Stimulated activated naive CD8-positive, alpha-beta T cell treated with anti-CD3 and anti-CD28 coated beads, Interleukin-15, Interleukin-2, amounts not matched to agents 100 ng/mL and 50 ng/mL, for 24 hours (primary cell): ENCODE measurements around the gene ADCY1.

ENCODE experiments used
- H3K27ac Mint-ChIP-seq: one replicate; pipeline ENCODE4 v1.8.0; 2021; ENCODE audit warnings: mild to moderate bottlenecking, mixed read lengths
- H3K27me3 Mint-ChIP-seq: one replicate; pipeline ENCODE4 v1.8.0; 2021; ENCODE audit warnings: mixed read lengths
- H3K36me3 Mint-ChIP-seq: one replicate; pipeline ENCODE4 v1.8.0; 2021; ENCODE audit warnings: low read depth, mixed read lengths
- H3K4me1 Mint-ChIP-seq: one replicate; pipeline ENCODE4 v1.8.0; 2021; ENCODE audit warnings: low read depth, mixed read lengths
- H3K4me3 Mint-ChIP-seq: one replicate; pipeline ENCODE4 v1.8.0; 2021; ENCODE audit warnings: mild to moderate bottlenecking, mixed read lengths
- H3K9me3 Mint-ChIP-seq: one replicate; pipeline ENCODE4 v1.8.0; 2021; ENCODE audit warnings: mixed read lengths

The ADCY1 gene

GRCh38 chr7:45570797-45571196, 3.4 kb upstream of the ADCY1 start:
- Mint-ChIP-seq H3K27ac (no peak overlapping the region), H3K36me3 (no peaks in the 10 kb centered on the region), H3K4me1 (no peaks in the 10 kb centered on the region), H3K9me3 (no peaks in the 10 kb centered on the region), H3K27me3 (peaks cover 29% of the 10 kb centered on the region), H3K4me3 (no peak overlapping the region)

GRCh38 chr7:45573204-45573603, 964 bp upstream of the ADCY1 start:
- peaks cover 41% of the 10 kb centered on the region for H3K27me3 Mint-ChIP-seq
- no peaks in the 10 kb centered on the region for H3K9me3 Mint-ChIP-seq
- H3K4me3 Mint-ChIP-seq: peak overlapping the region; percentile 22

GRCh38 chr7:45574416-45574668, 174 bp downstream of the ADCY1 start:
- Mint-ChIP-seq H3K27ac (no peak overlapping the region), H3K4me3 (no peak overlapping the region), H3K36me3 (no peaks in the 10 kb centered on the region), H3K9me3 (no peaks in the 10 kb centered on the region), H3K4me1 (no peaks in the 10 kb centered on the region), H3K27me3 (peaks cover 41% of the 10 kb centered on the region)

More at GRCh38 chr7:45573204-45573603, 964 bp upstream of the ADCY1 start:
- no peaks in the 10 kb centered on the region for H3K4me1 Mint-ChIP-seq
- H3K36me3 Mint-ChIP-seq: no peaks in the 10 kb centered on the region
- H3K27ac Mint-ChIP-seq: no peak overlapping the region

DNA sequence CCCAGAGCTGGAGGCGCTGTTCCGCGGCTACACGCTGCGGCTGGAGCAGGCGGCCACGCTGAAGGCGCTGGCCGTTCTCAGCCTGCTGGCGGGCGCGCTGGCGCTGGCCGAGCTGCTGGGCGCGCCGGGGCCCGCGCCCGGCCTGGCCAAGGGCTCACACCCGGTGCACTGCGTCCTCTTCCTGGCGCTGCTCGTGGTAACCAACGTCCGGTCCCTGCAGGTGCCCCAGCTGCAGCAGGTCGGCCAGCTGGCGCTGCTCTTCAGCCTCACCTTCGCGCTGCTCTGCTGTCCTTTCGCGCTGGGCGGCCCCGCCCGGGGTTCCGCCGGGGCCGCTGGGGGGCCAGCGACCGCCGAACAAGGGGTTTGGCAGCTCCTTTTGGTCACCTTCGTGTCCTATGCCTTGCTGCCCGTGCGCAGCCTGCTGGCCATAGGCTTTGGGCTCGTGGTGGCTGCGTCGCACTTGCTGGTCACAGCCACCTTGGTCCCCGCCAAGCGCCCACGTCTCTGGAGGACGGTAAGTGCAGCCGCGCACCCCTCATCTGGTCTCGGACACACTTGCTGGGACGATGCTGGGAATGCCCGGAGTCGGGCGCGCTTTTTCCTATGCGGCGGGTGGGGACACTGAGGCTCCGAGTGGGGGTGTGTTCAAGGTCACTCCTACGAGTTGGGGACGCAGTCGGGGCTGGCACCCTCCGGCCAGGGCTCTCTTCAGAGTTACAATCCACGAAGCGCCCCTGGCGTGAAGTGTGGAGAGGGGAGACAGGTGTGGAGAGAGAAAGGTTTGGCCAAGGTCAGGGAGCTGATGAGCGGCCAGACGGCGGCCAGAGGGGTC, 717 bp downstream of the ADCY1 start:
- no peaks in the 10 kb centered on the region for H3K4me1 Mint-ChIP-seq
- H3K36me3 Mint-ChIP-seq: no peaks in the 10 kb centered on the region
- H3K4me3 Mint-ChIP-seq: no peak overlapping the region
- no peaks in the 10 kb centered on the region for H3K9me3 Mint-ChIP-seq
- peaks cover 41% of the 10 kb centered on the region for H3K27me3 Mint-ChIP-seq
- no peak overlapping the region for H3K27ac Mint-ChIP-seq

DNA sequence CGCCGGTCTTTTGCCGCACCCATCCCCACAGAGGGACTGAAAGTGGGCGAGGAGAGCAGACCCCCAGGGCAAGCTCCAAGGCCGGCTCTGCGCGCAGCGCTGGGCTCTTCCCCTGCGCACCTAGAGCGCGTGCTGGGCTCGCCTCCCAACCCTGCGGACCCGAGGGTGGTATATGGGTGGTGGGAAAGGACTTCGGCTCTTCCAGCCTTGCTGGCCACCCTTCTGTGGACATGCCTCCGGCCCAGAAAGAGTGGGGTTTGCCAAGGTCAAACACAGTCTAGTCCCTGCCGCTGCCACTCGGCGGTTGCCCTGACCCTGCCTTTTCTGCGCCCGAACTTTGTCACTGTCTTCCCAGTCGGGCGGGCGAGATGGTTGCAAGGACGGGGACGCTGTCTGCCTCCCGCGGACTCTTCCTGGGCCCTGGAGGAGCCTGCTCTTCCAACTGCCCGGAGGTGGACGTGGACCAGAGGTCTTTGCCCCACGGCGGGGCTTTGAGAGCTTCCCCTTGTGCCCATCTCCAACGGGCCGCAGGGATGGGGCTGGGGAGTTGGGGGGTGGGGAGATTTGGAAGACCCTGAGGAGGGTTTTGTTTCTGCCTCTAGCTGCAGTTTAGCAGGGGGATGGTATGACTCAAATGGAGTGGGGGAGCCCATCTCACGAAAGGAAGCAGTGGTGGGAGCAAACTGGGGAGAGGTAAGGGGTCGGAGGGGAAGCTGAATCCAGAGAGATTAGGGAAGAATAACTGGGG, 1.5 kb downstream of the ADCY1 start:
- H3K9me3 Mint-ChIP-seq: no peaks in the 10 kb centered on the region
- H3K36me3 Mint-ChIP-seq: no peaks in the 10 kb centered on the region
- H3K4me1 Mint-ChIP-seq: no peaks in the 10 kb centered on the region
- H3K27ac Mint-ChIP-seq: no peak overlapping the region
- peaks cover 37% of the 10 kb centered on the region for H3K27me3 Mint-ChIP-seq
- H3K4me3 Mint-ChIP-seq: no peak overlapping the region

DNA sequence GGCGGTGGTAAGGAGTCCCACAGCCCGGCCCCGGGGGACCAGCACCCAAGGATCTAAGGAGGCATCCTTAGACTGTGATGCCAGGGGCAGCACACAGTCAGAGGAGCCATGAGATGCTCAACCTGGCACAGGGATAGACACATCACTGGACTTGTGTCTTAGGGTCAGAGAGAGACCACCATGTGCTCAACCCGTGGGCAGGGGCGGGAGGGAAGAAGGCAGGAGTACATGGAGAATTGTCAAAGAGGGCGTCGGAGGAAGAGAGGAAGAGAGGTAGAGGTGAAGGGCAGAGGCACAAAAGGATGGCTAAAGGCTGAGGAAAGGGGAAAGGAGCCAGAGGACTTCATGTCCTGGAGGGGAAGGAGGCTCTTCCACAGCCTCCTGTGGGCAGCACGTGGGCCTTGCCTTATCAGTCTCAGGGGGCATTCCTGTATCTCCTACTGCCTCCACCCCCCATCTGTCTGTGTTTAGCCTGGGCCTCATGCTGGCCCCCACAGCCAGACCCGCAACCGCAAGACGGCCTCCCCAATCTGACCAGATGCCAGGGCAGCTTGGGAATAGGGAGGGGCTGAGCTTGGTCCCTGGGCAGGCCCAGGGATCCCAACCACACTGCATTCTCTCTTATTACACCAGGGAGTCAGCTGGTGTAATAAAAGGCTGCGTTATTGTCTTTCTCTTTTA, 2.2 kb downstream of the ADCY1 start:
- no peaks in the 10 kb centered on the region for H3K4me1 Mint-ChIP-seq
- no peak overlapping the region for H3K4me3 Mint-ChIP-seq
- H3K27me3 Mint-ChIP-seq: peaks cover 37% of the 10 kb centered on the region
- H3K36me3 Mint-ChIP-seq: no peaks in the 10 kb centered on the region
- no peaks in the 10 kb centered on the region for H3K9me3 Mint-ChIP-seq
- H3K27ac Mint-ChIP-seq: no peak overlapping the region

DNA sequence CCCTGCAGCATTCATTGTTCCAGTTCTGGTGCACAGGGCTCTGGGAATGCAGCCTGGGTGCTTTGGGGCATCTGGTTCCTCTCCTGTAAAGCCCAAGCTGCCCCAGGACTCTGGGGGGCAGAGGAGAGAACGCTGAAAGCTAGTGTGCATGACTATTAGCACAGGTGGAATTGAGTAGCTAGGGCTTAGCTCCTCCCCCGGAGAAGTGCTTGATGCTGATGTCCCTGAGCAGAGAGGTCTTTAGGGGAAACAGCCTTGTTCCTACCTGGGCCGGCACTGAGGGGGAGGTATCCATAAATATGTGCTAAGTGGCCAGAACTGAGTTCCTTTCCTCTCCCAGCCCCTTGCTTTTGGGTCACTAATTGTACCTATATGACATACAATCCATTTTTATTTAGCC, 3.9 kb downstream of the ADCY1 start:
- Mint-ChIP-seq H3K27ac (no peak overlapping the region), H3K4me3 (no peak overlapping the region), H3K9me3 (no peaks in the 10 kb centered on the region), H3K4me1 (no peaks in the 10 kb centered on the region), H3K36me3 (no peaks in the 10 kb centered on the region), H3K27me3 (peaks cover 29% of the 10 kb centered on the region)

GRCh38 chr7:45578467-45578866, 4.3 kb downstream of the ADCY1 start:
- no peaks in the 10 kb centered on the region for H3K9me3 Mint-ChIP-seq
- H3K4me1 Mint-ChIP-seq: no peaks in the 10 kb centered on the region
- no peaks in the 10 kb centered on the region for H3K36me3 Mint-ChIP-seq
- H3K4me3 Mint-ChIP-seq: no peak overlapping the region
- H3K27ac Mint-ChIP-seq: no peak overlapping the region
- peaks cover 24% of the 10 kb centered on the region for H3K27me3 Mint-ChIP-seq

GRCh38 chr7:45579391-45579801, 5.2 kb downstream of the ADCY1 start:
- H3K27me3 Mint-ChIP-seq: peaks cover 20% of the 10 kb centered on the region
- H3K9me3 Mint-ChIP-seq: no peaks in the 10 kb centered on the region
- H3K4me3 Mint-ChIP-seq: no peak overlapping the region
- H3K36me3 Mint-ChIP-seq: no peaks in the 10 kb centered on the region
- no peaks in the 10 kb centered on the region for H3K4me1 Mint-ChIP-seq
- H3K27ac Mint-ChIP-seq: no peak overlapping the region

- Mint-ChIP-seq H3K4me1 (no peaks in the 10 kb centered on the region), H3K27ac (no peak overlapping the region), H3K27me3 (peaks cover 16% of the 10 kb centered on the region)
These were observed 6.1 kb downstream of the ADCY1 start for GRCh38 chr7:45580053-45580872.

DNA sequence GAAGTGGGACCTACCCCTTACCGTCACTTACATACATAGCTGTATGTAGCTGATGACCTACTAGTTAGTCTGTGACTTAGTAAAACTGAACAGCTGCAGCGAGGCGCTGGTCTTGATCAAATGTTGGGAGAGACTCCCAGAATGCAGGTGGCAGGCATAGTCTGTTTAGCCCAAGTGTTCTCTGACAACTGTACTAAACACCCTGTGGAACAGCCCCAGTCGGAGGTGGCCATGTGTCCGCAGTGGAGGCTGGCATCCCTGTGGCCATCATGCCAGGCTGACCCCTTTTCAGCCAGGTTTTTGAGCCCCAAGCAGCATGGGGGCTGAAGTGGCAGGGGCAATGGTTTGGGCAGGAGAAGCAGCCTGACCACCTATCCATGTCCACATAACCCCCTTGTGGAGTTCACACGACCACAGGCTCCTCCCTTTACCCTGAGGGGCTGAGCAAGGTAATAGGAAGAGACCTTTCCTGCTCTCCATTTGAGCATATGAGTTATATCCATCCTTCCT, 7.2 kb downstream of the ADCY1 start:
- peaks cover 7% of the 10 kb centered on the region for H3K27me3 Mint-ChIP-seq
- H3K9me3 Mint-ChIP-seq: no peaks in the 10 kb centered on the region
- H3K4me1 Mint-ChIP-seq: no peaks in the 10 kb centered on the region

More at GRCh38 chr7:45580053-45580872, 6.1 kb downstream of the ADCY1 start:
- no peaks in the 10 kb centered on the region for H3K36me3 Mint-ChIP-seq
- H3K4me3 Mint-ChIP-seq: no peak overlapping the region
- no peaks in the 10 kb centered on the region for H3K9me3 Mint-ChIP-seq

DNA sequence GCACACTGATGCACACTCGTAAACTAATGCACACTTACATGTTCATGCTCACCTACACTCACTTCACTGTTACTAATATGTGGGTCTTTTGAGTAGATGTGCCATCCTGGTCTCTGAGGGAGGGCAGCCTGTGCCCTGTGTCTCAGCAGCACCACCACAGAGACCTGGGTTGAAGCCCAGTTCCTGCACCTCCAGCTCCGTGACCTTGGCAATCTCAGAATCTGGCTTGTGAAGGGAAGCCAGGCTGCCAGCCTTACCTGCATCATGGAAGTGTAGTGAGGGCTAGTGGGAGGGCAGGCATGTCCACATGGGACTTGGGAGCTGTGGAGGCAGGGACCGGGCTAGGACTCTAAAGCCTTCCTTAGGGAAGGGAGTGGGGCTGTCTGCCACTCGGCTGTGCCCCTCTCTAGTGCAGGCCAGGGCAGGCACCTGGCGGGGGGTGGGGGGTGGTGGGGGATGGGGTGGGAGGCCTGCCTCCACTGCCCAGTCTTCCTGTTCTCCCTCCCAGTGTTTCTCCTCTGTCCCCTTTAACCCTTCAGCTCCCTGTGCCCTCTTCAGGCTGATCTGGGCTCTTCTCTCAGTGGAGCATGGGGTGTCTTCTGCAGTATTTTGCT, 8.1 kb downstream of the ADCY1 start:
- no peak overlapping the region for H3K27ac Mint-ChIP-seq
- H3K27me3 Mint-ChIP-seq: peaks cover 1% of the 10 kb centered on the region
- H3K9me3 Mint-ChIP-seq: no peaks in the 10 kb centered on the region
- H3K4me3 Mint-ChIP-seq: no peak overlapping the region
- H3K36me3 Mint-ChIP-seq: no peaks in the 10 kb centered on the region
- no peaks in the 10 kb centered on the region for H3K4me1 Mint-ChIP-seq

More for the DNA sequence above, 7.2 kb downstream of the ADCY1 start:
- Mint-ChIP-seq H3K4me3 (no peak overlapping the region), H3K36me3 (no peaks in the 10 kb centered on the region), H3K27ac (no peak overlapping the region)

- Mint-ChIP-seq H3K36me3 (no peaks in the 10 kb centered on the region), H3K4me1 (no peaks in the 10 kb centered on the region), H3K27me3 (no peaks in the 10 kb centered on the region), H3K9me3 (no peaks in the 10 kb centered on the region), H3K27ac (no peak overlapping the region), H3K4me3 (no peak overlapping the region)
These were observed 8.7 kb downstream of the ADCY1 start for GRCh38 chr7:45582868-45583277.

GRCh38 chr7:45583296-45583695, 9.1 kb downstream of the ADCY1 start:
- Mint-ChIP-seq H3K4me3 (no peak overlapping the region), H3K4me1 (no peaks in the 10 kb centered on the region), H3K27ac (no peak overlapping the region), H3K36me3 (no peaks in the 10 kb centered on the region), H3K27me3 (no peaks in the 10 kb centered on the region), H3K9me3 (no peaks in the 10 kb centered on the region)
